HG03064 (cell line): ENCODE results near the gene RBP3.

ENCODE experiments used
- ATAC-seq: cut with Tn5 transposase; IDR thresholded peaks from one replicate; pipeline ENCODE4 v1.9.1; 2021; ENCODE audit warnings: low read depth; ENCODE audit not compliant: unreplicated experiment

Gene RBP3

DNA sequence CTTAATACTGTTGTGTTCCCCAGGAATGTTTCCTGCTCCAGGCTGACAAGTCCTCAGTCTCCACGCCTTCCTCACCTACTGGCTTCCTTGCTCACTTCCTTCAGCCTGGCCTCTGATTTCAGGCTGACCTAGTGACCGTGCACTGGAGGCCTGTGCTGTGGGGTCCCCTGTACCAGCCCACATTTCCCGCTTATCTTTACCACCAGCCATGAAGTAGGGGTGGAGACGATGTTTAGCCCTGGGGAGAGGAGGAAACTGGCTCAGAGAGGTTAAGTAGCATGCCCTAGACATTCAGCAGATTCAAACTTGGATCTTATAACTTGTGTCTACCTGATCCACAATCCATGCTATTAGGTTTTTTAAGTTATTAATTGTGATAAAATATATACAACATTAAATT lies 40.7 kb downstream of the RBP3 start:
- no peak for ATAC-seq

- ATAC-seq, result no peak
Measured at GRCh38 chr10:47389619-47390018, 41.5 kb downstream of the RBP3 start.

- no peak for ATAC-seq
Measured at GRCh38 chr10:47396311-47396717, 48.2 kb downstream of the RBP3 start.

DNA sequence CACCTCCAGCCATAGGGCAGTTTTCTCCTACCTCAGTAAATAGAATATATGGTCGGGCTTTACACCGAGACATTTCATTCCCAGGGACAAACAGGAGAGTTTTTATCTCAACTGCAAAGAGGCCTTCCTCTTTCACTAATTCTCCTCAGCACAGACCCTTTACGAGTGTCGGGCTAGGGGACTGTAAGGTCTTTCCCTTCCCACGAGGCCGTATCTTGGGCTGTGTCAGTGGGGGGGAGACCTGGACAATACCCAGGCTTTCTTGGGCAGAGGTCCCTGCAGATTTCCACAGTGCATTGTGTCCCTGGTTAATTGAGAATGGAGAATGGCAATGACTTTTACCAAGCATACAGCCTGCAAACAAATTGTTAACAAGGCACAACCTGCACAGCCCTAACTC lies 49.1 kb downstream of the RBP3 start:
- ATAC-seq, result no peak

DNA sequence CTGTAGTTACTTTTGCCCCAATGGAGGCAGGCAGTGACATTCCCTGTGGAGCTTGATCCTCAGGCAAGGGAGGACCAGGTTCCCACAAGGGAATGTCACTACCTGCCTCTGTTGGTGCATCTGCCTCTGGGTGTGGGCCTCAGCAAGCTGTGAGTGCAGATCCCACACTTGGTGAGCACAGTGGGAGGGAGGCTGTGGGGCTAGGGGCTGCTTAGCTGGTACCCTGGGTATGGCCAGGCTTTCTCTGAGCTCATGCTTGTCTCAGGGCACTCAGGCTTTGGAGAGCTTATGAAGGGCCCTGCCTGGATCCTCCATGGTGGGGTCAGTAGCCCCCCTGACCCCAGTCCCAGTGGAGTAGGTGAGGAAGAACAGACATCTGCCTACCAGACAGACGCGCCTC lies 52.1 kb downstream of the RBP3 start:
- no peak for ATAC-seq

DNA sequence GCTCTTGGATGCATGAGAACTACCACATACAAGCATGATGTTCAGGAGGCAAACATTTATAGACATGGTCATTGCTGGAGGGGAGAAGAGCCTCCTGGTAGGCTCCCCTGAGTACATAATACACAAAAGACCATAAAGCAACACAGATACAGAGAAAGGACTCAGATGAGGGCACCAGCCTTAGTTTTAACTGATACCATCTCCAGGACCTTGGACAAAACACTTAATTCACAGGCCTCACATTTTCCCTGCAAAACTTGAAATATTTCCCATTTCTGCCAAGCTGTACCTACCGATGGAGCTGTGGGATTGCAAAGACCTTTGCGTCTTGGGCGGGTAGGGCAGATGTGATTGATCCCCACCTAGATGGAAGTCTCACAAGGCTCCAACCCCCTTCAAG lies 52.6 kb downstream of the RBP3 start:
- ATAC-seq, result no peak

DNA sequence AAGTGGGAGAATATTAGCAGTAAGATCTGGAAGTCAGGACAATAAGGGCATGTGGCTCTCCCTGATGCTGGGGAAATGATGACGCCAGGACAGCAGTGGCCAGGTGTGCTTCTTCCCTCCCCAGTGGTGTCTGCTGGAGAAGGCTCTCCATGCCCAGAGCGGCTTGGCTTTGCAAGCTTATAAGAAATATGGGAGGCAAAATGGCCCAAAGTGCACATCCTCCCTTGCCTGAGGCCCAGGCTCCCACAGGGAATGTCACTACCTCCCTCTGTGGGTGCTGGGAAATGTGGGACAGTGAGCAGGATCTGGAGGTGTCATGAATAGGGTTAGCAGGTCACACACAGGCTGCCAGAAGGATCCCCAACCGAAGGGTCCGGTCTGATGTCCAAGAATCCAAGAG lies 53.0 kb downstream of the RBP3 start:
- no peak for ATAC-seq

DNA sequence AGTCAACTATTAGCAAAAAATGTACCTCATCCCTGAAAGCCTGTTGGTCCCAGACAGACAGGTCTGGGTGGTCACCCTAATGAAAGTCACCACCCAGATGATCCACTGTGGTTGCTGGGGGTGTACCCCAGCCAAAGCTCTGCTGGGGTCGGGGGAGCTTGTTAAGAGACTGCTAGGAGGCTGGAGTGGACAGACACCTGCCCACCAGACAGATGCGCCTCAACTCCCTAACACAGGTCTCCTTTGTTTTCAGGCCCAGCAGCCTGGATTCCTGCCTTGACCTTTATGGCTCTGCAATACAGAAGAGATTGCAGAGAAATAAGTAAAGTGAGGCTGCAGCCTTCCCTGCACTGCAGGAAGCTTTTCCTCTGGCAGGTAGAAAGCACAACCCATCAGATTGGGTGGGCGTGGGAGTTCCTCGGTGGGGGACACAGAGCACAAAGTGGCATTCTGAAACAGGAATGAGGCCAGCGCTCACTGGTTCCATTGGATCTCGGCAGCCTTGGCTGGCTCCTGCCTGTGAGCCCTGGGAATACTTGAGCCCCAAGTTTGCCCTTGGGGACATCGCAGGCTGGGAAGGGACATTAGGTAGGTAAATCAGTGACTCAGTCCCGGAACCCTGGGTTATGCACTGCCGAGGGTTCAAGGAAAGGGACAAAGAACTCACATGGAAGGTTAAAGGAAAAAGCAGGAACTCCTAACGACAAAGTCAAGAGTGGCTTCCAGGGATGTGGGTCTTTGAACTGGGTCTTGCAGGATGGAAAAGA lies 53.9 kb downstream of the RBP3 start:
- ATAC-seq, result no peak

DNA sequence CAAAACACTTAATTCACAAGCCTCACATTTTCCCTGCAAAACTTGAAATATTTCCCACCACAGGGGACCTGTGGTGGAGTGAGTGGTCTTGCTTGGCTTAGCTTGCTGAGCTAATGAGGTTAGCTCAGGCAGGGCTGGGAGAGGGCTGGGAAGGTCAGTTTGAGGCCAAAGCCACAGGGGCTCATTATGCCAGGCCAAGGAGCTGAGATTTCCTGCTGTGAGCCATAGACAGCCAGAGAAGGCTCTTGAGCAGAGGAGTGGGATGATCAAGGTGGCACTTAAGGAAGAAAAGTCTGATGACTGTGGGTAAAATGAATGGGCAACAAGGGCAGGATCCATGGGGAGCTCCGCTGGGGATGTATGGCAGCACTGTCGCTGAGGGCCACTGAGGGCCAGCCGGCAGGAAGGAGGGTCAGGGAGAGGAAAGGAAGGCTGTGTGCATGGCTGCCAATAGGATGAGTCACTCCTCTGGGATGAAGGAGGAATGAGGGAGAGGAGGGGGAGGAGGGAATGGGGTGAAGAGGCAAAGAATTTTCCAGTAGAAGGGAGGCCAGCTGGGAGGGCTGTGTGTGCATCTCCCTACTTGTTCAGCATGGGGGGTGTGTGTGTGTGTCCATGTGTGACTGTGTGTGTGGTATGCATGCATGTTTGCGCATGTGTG lies 54.6 kb downstream of the RBP3 start:
- ATAC-seq, result no peak

DNA sequence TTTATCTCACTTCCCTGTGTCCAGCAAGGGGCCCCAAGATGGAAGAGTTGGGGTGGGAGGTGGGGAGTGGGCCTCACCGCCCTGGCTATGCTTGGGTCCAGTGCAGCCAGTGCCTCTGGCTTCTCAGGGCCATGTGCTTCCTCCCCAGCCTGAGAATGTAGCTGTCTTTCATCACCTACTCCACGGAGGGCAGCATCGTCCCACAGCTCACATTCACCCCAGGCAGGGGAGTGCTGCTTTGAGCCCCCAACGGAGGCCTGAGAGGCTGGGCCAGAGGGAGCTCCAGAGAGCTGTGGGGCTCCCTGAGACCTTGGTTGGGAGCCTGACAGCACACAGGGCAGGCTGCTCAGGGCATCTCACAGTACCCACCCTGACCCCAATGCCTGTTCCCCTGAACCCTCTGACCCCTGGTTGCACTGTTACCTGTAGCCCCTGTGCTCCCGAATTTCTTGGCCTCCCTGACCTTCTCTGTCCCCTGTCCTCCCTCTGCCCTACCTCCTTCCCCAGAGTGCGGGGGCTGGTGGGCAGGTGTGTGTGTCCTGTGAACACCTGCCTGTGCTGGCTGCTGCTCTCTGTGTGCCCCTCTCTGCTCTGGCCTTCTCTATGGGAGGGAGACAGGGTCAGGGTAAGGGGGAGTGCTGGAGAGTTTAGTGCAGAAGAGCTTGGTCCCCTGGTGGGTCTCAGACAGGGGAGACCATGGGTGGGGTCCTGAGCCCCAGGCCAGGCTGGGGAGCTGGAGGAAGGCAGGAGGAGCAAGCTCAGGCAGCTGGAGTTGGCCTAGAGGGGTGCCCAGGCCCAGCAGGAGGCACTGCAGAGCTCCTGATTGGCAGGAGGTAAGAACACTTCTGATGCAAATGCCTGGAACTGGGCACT lies 55.5 kb downstream of the RBP3 start:
- no peak for ATAC-seq

DNA sequence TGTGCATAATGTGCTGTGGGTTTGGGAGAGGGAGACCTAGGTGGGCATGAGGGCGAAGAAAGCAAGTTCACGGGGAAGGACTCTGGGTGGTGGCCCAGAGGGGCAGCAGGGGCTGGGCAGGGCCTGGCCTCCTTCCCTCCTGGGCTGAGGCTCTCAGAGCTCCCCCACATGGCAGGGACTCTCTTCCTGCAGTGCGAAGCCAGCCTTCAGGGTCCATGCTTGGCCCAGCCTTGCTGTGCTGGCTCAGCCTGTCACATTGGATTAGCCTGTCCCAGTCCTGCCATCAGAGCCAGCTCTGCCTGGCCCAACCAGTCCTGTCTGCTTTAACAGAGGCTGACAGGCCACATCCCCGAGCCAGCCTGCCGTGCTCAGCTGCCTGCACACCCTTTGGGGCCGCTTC lies 56.3 kb downstream of the RBP3 start:
- no peak for ATAC-seq

DNA sequence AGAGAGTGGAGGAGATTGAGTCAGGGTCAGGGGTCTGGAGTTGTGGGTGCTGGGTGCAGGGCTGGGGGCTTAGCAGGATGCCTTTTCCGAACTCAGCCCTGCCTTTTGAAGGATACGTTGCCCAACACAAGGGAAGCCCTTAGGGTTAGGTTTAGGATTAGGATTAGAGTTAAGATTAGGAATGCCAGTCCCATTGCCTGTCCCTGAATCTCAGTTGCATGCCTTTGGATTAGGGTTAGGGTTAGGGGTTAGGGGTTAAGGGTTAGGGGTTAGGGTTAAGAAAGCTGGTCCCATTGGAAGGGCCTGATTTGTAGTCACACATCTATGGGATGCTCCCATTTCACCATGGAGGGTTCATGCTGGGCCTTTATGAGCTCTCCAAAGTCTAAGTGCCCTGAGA lies 56.8 kb downstream of the RBP3 start:
- ATAC-seq, result no peak

GRCh38 chr10:47405857-47406547 lies 57.8 kb downstream of the RBP3 start:
- no peak for ATAC-seq

DNA sequence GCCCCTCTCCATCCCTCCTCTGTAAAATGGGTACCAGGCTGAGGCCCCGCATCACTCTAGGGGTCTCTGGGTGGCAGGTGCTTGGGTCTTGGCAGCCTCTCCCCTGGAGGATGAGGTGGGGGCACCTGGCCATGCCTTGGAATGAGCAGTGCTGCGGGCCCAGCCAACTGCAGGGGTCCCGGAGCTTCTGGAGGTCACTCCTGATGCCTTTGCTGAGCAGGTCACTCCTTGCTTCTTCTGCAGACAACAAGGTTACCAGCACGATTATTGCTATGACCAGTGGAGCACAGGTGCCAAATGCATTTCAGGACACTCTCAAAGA lies 58.3 kb downstream of the RBP3 start:
- no peak for ATAC-seq

DNA sequence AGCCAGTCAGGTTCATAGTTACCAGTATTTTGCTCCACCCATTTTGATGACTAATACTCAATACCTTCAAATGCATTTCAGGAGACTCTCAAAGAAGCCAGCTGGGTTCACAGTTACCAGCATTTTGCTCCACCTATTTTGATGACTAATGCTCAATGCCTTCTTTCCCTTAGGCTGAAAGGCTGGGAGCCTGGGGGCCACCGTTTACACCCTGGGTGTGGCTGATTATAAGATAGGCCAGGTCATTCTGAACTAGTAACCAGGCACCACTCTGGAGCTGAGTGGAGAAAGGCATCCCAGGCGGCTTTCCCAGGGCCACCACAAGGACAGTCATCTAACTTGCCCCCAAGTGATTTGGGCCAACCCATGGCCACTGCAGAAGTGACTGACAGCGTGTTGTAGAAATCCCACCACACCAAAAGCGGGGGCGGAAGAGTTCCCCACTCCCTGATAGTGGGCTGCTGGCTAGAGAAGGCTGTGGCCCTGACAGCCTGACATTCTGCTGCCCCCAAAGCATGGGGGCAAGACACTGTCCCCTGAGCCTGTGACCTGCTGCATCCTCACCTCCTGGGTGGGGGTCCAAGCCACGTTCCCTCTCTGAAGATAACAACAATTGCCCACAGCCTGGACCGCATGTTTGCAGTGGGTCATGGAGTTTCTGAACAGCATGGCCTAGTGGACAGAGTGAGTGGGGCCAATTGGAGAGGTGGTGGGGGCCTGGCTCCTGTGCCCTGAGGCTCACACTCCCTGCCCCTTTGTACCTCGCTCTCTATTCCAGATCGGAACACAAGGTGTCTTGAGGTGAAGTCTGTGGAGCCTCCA lies 58.9 kb downstream of the RBP3 start:
- no peak for ATAC-seq
